A549 (cell line): ENCODE data around the gene SMTNL2.

Experiments used
- EP300 ChIP-seq, 2 experiments: fragments of >200 bp; sonication (Bioruptor Twin); formaldehyde crosslinking; IDR thresholded peaks; 2 replicates in 1 of 2; 3 replicates in 1 of 2; pipeline ENCODE4 v1.6.1; 2016 to 2017
- MAZ ChIP-seq: fragments of 150-350 bp; IDR thresholded peaks from 2 replicates; pipeline ENCODE4 v1.6.1; 2014; ENCODE audit warnings: antibody characterized with exemption, low read depth, low read length, borderline replicate concordance
- MYC ChIP-seq: IDR thresholded peaks from 2 replicates; pipeline ENCODE4 v1.6.1; 2012; ENCODE audit warnings: mild to moderate bottlenecking, inconsistent platforms, low read length, improper control_type of control experiment, borderline replicate concordance
- POLR2A ChIP-seq: IDR thresholded peaks from 2 replicates; pipeline ENCODE4 v1.6.1; 2012; ENCODE audit warnings: mild to moderate bottlenecking, low read length
- RAD21 ChIP-seq, 2 experiments: fragments of >200 bp in 1 of 2; sonication (Bioruptor Twin) in 1 of 2; formaldehyde crosslinking in 1 of 2; IDR thresholded peaks in 1 of 2; conservative IDR thresholded peaks in 1 of 2; 2 replicates in 1 of 2; 3 replicates in 1 of 2; pipeline ENCODE4 v1.6.1; 2012 to 2018; ENCODE audit warnings: inconsistent platforms in 1 of 2
- TP53 ChIP-seq: fragments of 250-450 bp; sonication (Bioruptor Pico); IDR thresholded peaks from 2 replicates; pipeline ENCODE4 v1.5.0; 2021; ENCODE audit warnings: mild to moderate bottlenecking, moderate library complexity
- ZC3H11A ChIP-seq: fragments of 450-650 bp; IDR thresholded peaks from 2 replicates; pipeline ENCODE4 v1.6.1; 2014; ENCODE audit warnings: antibody characterized with exemption, mild to moderate bottlenecking
- TF ChIP-seq, protein P1 (sequence below): fragments of 150-350 bp; IDR thresholded peaks from 2 replicates; pipeline ENCODE4 v1.6.1; 2014; ENCODE audit warnings: low read depth, mild to moderate bottlenecking, low read length
- TF ChIP-seq, protein P2 (sequence below): fragments of >200 bp; sonication (Bioruptor Twin); formaldehyde crosslinking; IDR thresholded peaks from 3 replicates; pipeline ENCODE4 v1.5.1; 2016
- TF ChIP-seq, protein P3 (sequence below): IDR thresholded peaks from 2 replicates; pipeline ENCODE4 v1.6.1; 2012
- TF ChIP-seq, protein P4 (sequence below): fragments of 200-600 bp; sonication (generic); IDR thresholded peaks from 2 replicates; pipeline ENCODE4 v1.6.1; 2016; ENCODE audit warnings: antibody characterized with exemption, mild to moderate bottlenecking, moderate library complexity

DNA sequence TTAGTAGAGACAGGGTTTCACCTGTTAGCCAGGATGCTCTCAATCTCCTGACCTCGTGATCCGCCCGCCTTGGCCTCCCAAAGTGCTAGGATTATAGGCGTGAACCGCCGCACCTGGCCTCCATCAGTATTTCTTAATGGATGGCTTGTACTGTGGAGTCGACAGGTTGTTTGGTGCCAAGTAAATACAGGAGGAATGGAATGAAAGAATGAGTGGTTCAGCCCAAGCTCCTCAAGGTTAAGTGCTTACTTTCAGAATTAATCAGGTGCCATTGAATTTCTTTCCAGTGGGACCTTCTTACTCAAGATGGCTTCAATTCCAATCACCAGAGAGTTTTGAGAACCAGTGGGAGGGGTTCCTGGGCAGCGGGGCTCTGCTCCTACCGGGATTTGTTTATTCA, 32.1 kb downstream of the SMTNL2 start:
- TF ChIP-seq, protein P1, sequence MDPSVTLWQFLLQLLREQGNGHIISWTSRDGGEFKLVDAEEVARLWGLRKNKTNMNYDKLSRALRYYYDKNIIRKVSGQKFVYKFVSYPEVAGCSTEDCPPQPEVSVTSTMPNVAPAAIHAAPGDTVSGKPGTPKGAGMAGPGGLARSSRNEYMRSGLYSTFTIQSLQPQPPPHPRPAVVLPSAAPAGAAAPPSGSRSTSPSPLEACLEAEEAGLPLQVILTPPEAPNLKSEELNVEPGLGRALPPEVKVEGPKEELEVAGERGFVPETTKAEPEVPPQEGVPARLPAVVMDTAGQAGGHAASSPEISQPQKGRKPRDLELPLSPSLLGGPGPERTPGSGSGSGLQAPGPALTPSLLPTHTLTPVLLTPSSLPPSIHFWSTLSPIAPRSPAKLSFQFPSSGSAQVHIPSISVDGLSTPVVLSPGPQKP = no peak
- TF ChIP-seq TP53 (no peak), ZC3H11A (no peak), POLR2A (no peak), MAZ (no peak), EP300 (IDR thresholded peaks at IDR 0.05) (no peak), MYC (no peak), RAD21 (conservative IDR thresholded peaks at IDR 0.05 in 1 of 2, IDR thresholded peaks at IDR 0.05 in 1 of 2) (no peak)
- TF ChIP-seq, protein P2, sequence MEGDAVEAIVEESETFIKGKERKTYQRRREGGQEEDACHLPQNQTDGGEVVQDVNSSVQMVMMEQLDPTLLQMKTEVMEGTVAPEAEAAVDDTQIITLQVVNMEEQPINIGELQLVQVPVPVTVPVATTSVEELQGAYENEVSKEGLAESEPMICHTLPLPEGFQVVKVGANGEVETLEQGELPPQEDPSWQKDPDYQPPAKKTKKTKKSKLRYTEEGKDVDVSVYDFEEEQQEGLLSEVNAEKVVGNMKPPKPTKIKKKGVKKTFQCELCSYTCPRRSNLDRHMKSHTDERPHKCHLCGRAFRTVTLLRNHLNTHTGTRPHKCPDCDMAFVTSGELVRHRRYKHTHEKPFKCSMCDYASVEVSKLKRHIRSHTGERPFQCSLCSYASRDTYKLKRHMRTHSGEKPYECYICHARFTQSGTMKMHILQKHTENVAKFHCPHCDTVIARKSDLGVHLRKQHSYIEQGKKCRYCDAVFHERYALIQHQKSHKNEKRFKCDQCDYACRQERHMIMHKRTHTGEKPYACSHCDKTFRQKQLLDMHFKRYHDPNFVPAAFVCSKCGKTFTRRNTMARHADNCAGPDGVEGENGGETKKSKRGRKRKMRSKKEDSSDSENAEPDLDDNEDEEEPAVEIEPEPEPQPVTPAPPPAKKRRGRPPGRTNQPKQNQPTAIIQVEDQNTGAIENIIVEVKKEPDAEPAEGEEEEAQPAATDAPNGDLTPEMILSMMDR = no peak
- TF ChIP-seq, protein P3, sequence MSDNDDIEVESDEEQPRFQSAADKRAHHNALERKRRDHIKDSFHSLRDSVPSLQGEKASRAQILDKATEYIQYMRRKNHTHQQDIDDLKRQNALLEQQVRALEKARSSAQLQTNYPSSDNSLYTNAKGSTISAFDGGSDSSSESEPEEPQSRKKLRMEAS = no peak
- TF ChIP-seq, protein P4, sequence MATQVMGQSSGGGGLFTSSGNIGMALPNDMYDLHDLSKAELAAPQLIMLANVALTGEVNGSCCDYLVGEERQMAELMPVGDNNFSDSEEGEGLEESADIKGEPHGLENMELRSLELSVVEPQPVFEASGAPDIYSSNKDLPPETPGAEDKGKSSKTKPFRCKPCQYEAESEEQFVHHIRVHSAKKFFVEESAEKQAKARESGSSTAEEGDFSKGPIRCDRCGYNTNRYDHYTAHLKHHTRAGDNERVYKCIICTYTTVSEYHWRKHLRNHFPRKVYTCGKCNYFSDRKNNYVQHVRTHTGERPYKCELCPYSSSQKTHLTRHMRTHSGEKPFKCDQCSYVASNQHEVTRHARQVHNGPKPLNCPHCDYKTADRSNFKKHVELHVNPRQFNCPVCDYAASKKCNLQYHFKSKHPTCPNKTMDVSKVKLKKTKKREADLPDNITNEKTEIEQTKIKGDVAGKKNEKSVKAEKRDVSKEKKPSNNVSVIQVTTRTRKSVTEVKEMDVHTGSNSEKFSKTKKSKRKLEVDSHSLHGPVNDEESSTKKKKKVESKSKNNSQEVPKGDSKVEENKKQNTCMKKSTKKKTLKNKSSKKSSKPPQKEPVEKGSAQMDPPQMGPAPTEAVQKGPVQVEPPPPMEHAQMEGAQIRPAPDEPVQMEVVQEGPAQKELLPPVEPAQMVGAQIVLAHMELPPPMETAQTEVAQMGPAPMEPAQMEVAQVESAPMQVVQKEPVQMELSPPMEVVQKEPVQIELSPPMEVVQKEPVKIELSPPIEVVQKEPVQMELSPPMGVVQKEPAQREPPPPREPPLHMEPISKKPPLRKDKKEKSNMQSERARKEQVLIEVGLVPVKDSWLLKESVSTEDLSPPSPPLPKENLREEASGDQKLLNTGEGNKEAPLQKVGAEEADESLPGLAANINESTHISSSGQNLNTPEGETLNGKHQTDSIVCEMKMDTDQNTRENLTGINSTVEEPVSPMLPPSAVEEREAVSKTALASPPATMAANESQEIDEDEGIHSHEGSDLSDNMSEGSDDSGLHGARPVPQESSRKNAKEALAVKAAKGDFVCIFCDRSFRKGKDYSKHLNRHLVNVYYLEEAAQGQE = no peak
